ENCODE results near the gene MCF2L2. TPM values are rescaled to one million over a fixed set of nuclear protein-coding genes. Genes with fewer than 3 reads are reported as not detected.

MCF2L2 gene
- total RNA-seq, 1 donor from 2014 or later = 1.2 TPM

DNA sequence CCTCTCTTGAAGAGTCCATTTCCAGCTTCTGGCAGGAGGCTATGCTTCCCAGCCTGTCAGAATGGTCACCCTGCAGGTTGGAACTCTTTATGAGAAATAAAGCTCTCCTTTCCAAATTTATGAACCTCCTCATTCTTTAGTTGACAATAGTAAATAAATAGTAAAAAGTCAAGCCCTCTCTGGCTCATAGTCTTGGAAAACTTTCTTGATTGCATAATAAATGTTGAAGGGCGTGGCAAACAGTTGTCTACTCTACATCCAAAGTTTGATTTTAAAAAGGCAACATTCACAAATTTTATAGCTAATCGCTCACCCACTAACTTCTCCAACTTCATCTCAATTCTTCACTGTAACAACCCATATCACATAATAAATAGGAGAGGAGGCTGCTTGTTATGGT is 58.8 kb downstream of the MCF2L2 start:
- Histone ChIP-seq H3K36me3 (no peaks in the 10 kb centered on the region), H3K27me3 (no peaks in the 10 kb centered on the region), H3K4me3 (no peak overlapping the region), H3K4me1 (peaks cover 9% of the 10 kb centered on the region), H3K27ac (no peak overlapping the region), H3K9me3 (no peaks in the 10 kb centered on the region)
- intact Hi-C loops (cut with DNase I) = no loop called here
- TF ChIP-seq, protein P1, sequence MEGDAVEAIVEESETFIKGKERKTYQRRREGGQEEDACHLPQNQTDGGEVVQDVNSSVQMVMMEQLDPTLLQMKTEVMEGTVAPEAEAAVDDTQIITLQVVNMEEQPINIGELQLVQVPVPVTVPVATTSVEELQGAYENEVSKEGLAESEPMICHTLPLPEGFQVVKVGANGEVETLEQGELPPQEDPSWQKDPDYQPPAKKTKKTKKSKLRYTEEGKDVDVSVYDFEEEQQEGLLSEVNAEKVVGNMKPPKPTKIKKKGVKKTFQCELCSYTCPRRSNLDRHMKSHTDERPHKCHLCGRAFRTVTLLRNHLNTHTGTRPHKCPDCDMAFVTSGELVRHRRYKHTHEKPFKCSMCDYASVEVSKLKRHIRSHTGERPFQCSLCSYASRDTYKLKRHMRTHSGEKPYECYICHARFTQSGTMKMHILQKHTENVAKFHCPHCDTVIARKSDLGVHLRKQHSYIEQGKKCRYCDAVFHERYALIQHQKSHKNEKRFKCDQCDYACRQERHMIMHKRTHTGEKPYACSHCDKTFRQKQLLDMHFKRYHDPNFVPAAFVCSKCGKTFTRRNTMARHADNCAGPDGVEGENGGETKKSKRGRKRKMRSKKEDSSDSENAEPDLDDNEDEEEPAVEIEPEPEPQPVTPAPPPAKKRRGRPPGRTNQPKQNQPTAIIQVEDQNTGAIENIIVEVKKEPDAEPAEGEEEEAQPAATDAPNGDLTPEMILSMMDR (IDR thresholded peaks at IDR 0.05) = no peak
- ATAC-seq (no peak), DNase-seq (no peak)

DNA sequence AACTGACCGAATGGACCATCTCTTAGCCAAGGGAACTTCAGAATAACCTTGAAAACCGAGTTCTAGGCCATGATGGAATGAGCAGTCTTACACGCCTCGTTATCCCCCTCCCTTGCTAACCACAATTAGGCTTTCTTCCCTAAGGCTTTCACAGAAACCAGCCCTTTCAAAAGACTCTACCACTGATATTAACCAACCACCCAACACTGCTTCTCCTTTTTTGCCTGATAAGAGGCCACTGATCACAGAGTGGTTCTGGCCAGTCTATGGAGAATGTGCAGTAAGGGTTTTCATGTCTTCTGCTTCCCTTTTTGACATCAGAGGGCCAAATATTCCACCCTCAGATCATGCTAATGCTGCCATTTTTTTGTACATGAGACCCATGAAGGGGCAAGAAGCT is 59.3 kb downstream of the MCF2L2 start:
- peak; percentile 84 for ATAC-seq

DNA sequence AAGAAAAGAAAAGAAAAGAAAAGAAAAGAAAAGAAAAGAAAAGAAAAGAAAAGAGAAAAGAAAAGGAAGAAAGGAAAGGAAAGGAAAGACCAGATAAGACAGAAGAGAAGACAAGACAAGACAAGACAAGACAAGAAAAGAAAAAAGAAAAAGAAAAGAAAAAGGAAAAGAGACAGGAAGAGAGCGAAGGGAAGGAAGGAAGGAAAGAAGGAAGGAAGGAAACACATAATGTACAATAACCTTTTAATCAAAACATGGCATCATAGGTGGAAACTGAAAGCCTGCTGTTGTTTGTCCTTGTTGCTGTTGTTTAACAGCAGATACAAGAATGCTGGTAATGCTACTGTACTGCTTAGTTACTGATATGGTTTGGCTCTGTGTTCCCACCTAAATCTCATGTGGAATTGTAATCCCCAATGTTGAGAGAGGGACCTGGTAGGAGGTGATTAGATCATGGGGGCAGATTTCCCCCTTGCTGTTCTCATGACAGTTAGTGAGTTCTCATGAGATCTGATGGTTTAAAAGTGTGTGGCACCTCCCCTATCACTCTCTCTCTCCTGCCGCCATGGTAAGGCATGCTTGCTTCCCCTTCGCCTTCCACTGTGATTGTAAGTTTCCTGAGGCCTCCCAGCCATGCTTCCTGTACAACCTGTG is 67.3 kb downstream of the MCF2L2 start:
- Histone ChIP-seq H3K9me3 (no peaks in the 10 kb centered on the region), H3K4me1 (no peaks in the 10 kb centered on the region), H3K4me3 (no peak overlapping the region), H3K27ac (no peak overlapping the region), H3K27me3 (no peaks in the 10 kb centered on the region), H3K36me3 (no peaks in the 10 kb centered on the region)
- ATAC-seq (no peak), DNase-seq (no peak)
- intact Hi-C loops (cut with DNase I) = no loop called here
- TF ChIP-seq, protein P1 (IDR thresholded peaks at IDR 0.05) = no peak

More for the DNA sequence above, 59.3 kb downstream of the MCF2L2 start:
- Histone ChIP-seq H3K27me3 (no peaks in the 10 kb centered on the region), H3K4me3 (no peak overlapping the region), H3K36me3 (no peaks in the 10 kb centered on the region), H3K9me3 (no peaks in the 10 kb centered on the region), H3K27ac (no peak overlapping the region), H3K4me1 (peaks cover 9% of the 10 kb centered on the region)
- intact Hi-C loops (cut with DNase I) = no loop called here
- TF ChIP-seq, protein P1 (IDR thresholded peaks at IDR 0.05) = no peak
- no peak for DNase-seq

DNA sequence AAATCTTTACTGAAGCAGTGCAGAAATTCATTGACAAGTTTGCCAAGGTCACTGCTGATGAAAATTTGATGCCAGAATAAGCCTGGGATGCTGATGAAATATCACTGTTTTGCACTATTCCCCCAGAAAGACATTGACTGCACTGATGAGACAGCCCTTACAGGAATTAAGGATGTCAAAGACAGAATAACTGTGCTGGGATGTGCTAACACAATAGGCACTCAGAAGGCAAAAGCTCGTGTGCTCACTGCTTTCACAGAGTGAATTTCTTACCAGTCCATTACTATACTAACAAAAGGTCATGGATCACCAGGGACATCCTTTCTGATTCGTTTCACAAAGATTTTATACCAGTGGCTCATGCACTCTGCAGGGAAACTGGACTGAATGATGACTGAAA is 69.4 kb downstream of the MCF2L2 start:
- TF ChIP-seq, protein P1 (IDR thresholded peaks at IDR 0.05) = no peak
- H3K36me3 ChIP-seq = no peaks in the 10 kb centered on the region
- H3K4me3 ChIP-seq = no peak overlapping the region
- intact Hi-C loops (cut with DNase I) = no loop called here
- ATAC-seq (no peak), DNase-seq (no peak)
- H3K4me1 ChIP-seq = no peaks in the 10 kb centered on the region
- no peaks in the 10 kb centered on the region for H3K27me3 ChIP-seq
- H3K27ac ChIP-seq = no peak overlapping the region
- H3K9me3 ChIP-seq = no peaks in the 10 kb centered on the region

DNA sequence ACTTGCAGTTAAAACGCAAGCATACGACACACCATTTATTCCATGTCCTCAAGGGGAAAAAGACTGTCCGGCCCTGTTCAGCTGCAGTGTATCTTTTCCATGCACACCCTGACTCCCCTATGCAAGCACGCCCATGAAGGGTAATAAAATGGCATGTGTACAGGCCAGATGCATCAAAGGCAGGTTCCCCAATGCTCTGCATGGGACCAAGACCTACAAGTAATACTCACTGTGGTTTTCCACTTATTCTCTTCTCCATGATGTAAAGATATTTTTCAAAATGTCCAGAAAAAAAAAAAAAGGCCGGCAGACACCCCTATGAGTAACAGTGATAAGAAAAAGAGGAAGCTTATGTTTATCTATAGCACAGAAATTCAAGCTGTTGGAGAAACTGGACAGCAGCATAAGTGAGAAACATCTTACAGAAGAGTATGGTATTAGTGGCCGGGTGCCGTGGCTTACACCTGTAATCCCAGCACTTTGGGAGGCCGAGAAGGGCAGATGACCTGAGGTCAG is 70.8 kb downstream of the MCF2L2 start:
- Histone ChIP-seq H3K27me3 (no peaks in the 10 kb centered on the region), H3K4me1 (no peaks in the 10 kb centered on the region), H3K36me3 (no peaks in the 10 kb centered on the region), H3K27ac (no peak overlapping the region), H3K4me3 (no peak overlapping the region), H3K9me3 (no peaks in the 10 kb centered on the region)
- intact Hi-C loops (cut with DNase I) = no loop called here
- TF ChIP-seq, protein P1 (IDR thresholded peaks at IDR 0.05) = no peak
- no peak for DNase-seq
- no peak for ATAC-seq

Measured in upper lobe of right lung (tissue), 1 donor.